HG02642 (cell line): ENCODE data around the gene GRID1.

Experiments used
- ATAC-seq: cut with Tn5 transposase; IDR thresholded peaks from one replicate; pipeline ENCODE4 v1.9.1; 2021; ENCODE audit warnings: mild to moderate bottlenecking; ENCODE audit not compliant: unreplicated experiment, poor library complexity

GRID1 gene

DNA sequence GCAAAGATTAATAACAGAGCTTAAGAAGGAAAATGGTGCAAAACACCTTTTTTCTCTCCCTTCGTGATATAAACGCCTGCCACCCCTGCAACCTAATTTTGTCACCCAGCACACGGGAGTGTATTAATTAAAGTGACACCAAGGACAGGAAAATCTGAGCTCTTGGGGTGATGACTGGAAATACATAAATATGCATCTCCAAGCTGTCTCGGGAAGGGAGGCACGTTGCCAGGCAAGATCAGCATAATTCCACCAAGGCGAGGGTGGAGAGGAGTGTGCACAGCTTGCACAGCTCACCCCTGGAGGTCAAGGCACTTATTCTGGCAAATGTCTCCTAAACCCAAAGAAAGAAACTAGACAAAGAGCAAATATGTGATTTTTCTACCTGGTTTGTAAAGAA is 700.9 kb downstream of the GRID1 start:
- ATAC-seq = no peak

DNA sequence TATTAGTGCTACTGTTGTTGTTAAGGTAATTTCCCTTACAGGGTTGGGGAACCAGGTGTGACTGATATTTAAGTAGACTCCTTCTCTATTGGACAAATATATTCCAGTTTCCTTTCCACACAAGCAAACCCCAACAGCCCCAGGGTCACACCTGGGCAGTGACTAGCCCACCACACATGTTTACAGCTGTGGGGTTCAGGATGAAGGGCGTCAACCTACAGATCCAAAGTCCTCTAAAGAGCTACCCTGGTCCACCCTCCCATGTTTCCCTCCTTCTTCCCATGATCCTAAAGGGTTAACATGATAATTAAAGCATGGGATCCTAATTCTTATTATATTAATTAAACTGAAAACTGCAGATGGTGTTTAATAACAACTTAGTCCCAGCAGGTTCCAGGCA is 701.5 kb downstream of the GRID1 start:
- no peak for ATAC-seq

DNA sequence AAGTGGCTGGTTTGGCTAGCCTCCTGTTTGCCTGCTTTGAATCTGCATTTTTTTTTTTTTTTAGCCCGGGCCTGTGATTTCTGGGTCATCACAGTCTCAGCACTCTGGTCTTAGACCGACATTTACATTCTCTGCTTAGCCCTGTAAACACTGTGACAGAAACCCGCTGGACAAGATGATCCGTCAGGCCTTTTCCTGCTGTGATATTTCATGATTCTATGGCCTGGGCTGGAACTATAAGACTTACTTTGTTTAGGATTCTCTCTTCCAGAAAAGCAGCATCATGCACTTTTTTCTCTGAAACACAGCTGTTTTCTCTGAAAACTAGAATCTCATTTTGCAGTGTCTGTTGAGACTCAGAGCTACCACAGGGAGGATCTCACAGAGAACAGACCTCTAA is 705.5 kb downstream of the GRID1 start:
- ATAC-seq = no peak

DNA sequence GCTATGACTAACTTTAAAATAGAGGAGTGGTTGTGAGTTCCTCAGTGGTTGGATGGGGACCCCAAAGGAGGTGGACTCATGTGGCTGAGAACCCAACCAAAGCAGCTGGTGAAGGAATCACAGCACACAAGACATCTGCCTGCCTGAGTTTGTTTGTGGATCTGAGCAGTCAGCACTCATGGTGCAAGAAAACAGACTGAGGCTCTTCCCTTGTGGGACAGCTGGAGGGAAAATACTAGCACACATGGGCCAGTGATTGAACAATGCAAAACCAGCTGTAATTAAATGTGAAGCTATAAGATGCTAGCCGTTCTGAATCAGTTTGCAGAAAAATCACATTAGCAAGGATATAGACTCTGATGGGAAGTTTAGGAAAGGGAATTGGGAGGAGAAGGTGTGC is 707.3 kb downstream of the GRID1 start:
- ATAC-seq = no peak

DNA sequence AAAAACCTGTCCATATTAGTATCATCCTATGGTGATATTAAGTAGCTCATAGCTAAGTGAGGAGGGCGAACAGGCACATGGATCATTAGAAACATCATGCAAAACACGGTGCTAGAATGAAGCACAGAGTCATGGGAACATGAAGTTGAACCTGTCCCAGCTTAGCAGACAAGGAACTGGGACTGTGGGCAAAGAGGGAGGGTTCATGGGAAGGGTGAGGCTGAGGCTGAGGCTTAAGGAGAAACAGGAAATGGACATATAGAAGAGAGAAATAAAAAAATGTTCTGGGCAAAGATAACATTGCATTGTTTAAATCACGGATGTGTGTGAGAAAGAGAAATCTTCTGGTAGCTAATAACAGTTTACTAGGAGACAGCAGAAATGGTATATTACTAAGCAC is 708.1 kb downstream of the GRID1 start:
- no peak for ATAC-seq

DNA sequence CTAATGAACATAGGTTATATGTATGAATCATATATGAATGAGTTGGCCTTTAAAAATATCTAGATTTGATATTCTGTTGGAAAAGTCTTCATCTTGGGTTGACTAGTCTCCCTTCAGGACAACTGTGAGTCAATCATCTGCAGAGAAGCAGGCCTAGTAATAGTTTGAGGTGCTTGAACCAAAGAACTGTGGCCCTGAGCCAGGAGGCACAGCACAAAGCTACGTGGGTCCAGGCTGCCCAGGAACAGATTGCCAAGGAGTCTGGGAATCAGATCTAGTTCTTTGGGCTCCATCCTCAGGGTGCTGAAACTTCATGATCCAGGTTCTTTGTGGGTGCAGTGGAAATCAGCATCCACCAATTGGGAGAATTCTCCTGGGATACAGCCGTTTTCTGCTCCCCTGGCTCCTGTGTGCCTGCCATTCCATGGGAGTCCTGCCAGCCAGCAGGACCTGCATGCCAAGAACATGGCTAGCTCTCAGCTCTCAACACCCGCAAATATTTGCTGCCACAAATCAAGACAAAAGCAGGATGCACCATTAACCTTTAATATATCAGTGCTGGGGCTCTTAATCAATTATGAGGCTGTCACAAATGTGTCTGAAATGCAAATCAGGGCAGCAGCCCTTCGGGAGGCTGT is 709.0 kb downstream of the GRID1 start:
- no peak for ATAC-seq

DNA sequence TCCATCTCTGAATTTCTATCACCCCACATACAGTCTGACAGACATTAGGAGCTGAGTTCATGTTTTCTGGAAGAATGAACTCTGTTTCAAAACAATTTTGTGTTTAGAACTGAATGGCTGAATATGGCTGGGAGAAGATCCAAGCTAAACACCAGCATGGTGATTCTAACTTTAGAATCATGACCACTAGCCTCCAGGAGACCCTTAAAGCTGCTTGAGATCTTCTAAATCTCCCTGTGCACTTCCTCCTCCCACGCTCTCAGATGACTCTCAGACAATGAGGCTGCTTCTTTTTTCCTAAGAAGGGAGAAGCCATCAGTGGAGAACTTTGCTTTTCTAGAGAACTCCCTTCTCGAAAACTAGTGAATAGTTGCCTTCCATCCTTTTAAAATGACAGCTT is 711.2 kb downstream of the GRID1 start:
- no peak for ATAC-seq

DNA sequence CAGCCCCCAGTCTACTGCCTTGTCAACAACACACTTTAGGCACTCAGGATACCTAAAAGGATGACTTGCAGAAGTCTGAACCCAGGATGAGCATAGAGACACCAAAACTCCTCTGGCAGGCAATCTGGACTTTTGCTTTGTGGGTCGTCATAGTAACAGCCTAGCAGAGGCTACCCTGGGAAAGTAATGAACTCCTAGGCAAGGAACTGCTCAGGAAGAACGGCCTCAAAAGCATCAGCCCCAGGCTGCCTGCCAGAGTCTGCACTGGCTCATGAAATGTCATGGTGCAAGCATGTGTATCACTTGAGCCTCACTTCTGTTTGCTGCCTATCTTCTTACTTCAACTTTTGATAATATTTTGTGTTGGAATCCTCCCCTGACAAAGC is 715.1 kb downstream of the GRID1 start:
- no peak for ATAC-seq

DNA sequence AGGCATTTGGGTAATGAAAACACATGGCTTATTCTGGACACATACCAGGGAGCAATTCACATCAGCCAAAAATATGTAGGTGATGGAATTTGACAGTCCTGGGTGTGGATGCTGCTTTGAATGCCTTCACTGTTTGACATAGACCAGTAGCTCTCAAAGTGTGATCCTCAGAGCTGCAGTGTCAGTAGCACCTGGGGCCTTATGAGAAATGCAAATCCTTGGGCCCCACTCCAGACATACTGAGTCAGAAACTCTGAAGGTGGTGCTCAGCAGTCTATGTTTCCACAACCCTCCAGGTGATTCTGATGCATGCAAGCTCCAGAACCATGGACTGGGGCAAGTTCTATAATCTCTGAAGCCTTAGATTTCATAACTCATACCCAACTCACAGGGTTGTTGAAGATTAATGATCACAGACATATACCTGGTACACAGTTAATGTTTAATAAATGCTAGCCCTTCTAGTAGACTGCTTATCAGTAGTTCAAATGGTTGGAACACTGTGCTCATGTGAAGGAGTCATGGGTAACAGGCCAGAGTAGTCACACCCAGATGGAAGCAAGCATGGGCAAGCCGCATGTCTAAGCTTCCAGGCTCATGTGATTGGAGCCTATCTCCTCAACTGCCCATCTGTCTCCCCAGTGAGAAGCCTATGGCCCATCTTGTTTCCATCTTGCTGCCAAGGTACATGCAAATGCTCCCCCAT is 715.7 kb downstream of the GRID1 start:
- ATAC-seq = no peak

DNA sequence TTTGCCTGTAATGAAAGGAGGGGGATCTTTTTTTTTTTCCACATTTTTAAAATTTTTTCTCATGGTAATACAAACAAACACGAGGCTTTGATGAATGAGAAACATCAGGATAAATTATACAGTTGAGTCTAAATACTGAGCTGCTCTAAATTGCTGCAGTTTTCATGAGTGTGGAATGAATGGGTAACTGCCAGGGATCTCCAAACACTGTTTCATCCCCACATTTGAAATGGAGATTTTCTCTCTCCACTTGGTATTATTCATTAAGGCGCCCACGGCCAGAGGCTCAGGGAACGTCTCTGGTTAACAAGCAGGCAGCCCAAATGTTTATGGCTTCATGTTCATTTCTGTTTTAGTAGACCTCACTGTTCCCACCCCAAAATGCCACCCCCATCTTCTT is 717.1 kb downstream of the GRID1 start:
- ATAC-seq = no peak

DNA sequence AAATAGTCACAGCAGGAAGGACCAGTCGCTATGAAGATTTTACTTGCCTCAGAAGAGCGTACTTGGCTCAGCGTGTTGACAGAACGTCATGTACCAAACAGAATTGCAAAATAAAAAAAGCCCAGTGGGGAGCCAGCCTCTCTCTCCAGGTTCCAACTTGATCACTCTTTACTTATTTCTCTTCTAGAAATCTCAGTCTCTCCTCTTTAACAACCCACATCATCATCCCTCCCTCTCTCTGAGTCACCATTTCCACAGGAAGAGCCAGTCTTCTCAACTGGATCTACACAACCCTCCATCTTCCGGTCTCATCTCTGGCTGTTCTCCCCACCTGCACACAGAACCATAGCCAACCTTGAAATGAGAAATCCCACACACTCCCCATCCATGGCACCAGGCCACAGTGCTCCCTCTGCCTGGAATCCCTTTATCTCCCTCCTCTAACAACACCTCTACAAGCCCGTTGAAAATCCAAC is 718.3 kb downstream of the GRID1 start:
- no peak for ATAC-seq

DNA sequence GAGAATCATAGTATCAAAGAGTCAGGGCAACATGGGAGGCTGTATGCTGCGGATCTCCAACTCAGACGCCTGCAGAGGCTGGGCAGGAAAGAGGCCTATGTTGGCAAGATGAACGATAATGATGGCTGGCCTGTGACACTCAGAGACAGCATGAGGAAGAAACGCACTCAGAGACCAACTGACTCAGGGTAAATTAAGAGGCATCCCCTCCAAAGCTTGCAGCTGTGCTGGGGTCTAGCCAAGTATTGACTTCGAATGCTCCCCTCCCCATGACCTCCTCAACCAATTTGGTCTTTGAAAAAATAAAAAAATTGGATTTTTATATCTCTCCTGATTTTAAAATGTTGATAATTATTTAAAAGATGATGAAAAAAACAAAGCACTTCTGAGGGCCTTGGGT is 718.9 kb downstream of the GRID1 start:
- no peak for ATAC-seq

DNA sequence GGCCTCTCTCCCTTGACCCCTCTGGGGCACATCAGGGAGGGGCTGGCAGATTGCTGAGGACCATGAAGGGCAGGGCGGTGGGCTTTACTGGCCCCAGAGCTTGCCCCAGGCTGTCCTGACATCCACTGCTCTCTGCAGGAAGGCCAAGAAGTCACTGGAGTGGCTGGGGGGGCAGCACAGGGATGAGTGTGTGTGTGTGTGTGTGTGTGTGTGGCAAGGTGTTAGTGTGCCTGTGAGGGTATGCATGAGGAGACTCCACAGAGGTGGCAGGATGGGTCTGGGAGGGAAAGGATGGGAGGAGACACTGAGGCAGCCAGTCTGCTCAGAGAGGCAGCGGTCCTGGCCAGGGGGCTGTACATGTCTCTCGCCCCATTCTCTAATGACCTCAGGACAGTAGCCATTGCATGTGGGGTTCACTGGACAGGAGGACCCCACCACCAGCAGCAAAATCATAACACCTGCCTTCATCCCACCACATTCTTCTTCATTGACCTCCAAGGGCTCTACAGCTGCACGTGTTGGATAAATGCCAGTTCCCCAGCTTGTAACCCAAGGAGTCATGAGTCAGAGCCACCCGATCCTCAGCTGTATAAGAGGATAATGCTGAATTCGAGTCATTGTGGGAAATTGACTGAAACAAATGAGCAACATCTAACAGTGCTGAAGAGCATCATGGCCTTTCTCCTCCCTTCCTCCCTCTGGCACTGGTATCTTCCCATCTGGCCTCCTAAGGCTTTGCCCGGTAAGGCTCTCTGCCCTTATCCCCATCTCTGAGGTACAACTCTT is 720.5 kb downstream of the GRID1 start:
- no peak for ATAC-seq

DNA sequence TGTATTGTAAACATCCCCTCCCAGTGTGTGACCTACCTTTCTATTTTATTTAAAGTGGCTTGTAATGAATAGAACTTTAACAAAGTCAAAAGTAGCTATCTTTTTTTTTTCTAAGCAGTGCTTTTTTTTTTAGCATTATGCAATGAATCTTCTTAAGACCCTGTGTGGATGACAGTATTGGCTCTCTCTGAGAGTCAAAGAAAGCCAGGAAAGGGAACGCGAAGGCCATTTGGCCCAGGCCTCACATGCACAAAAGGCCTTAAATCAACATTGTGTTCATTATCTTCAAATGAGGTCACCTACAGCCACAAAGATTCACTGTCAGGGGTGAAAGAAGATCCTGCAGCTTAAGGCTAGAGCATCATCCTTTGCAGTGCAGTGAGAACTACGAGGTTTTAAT is 721.5 kb downstream of the GRID1 start:
- no peak for ATAC-seq

DNA sequence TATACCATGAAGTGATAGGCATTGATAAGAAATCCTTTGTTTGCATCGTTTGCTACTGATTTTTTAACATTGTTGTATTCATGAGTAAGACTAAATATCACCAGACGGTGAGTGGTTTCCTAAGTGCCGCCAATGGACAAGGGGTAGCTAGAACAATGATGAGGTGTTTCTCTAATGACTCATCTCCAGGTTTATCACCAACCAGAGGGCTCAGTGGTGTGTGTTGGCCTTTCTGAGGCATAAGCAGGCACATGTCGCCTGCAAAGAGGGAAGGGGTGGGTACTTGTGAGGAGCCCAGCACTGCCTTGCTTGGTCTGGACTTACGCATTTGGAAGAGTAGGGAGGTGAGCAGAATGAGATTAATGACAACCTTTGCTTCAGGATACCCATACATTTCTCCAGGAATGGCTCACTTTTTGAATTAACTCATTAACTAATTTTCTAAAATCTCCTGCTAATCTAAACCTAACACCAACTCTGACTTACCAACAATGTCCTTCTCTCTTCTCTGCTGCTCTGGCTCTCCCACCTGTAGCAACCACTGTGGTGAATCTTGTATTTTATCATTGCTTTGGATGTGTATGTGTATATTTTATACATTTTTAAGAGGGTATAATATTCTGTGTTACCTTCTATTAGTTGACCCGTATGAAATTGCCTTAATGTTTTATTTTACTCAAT is 722.6 kb downstream of the GRID1 start:
- ATAC-seq = no peak

DNA sequence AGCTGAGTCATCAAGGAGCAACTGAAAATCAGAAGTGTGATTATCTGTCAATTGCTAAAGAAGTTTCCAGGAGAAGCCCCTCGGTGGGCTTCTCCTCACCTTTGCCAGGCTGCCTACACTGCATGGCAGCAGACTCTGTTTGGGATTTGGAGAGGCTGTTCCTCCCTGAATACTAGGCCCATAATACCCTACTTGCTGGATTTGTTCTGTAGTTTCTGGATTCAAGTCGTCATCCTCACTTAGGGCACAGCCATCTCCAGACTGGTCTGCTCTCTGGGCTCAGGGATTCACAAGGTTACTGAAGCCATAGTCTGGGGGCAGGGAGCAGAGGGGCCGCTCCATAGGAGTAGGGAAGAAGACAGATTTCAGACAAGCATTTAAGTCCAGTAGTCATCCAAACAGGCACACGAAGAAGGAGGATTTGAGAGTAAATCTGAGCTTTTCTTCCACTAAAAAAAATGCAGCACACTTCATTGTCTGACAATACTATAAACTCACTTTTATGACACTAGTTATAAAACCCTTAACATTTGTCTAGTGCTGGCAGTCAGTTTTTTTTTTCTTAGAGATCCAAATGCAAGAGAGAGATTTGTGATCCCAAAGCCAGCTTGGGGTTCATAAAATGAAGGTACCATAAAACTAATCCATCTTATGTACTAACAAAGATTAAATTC is 723.3 kb downstream of the GRID1 start:
- ATAC-seq = no peak

DNA sequence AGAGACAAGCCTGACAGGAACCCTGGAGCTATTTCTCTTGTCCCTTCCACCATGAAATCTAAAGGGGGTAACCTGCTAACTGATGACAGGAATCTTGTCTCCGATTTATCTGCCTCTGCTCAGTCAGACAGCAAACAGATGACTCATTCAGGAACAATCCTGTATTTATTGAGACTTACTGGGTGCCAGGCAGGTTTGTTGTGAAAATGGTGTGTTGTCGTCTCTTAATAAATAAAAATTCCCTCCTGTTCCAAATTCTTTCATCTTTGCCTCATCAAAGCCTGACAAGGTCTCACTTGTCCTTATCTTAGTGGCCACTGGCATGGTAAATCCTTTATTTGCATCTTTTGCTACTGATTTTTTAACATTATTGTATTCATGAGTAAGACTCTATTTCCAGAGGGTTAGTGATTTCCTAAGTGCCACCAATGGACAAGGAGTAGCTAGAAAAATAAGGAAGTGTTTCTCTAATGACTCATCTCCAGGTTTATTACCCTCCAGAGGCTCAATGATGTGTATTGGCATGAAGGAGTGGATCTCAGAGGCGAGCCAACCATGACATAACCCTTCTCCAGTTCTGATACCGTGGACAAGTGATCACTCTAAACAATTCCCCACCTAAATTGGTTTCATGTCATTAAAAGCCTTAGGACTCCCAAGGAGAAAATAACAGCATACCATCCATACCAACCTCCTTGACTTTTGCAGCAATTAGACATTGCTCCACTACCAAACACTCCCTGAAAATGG is 724.0 kb downstream of the GRID1 start:
- ATAC-seq = no peak

DNA sequence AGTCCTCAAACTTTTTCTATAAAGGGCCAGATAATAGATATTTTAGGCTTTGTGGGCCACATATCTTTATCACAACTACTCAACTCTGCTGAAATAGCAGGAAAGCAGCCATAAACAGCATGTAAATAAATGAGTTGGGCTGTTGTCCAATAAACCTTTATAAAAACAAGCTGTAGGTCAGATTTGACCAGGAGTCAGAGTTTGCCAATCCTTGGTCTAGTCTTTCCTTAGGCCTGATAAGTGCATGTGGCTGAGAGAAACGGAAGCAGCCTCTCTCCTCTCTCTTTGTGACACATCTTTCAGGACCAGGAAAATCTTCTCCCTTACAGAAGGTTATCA is 724.5 kb downstream of the GRID1 start:
- ATAC-seq = no peak

DNA sequence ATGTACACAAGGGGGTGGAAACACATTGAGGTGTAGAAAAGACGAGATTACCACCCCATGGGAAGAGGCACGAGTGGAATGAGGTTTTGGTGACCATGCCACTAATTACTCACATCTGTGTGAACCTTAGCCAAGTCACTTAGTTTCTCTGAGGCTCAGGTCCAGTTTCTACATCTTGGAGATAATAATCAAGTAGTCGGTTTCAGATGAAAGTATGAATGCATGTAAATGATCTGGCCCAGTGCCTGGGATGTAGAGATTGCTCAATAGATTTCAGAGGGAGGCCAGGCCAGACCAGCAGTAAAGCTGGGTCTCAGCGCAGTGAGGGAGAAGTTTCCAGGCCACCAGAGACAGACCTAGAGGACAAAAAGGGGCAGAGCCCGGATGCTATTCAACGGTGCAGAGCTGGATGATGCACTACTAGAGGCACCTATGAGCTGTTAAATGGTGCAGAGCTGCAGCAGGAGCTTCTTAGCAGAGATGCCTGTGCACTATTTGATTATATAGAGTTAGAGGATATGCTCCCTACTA is 725.1 kb downstream of the GRID1 start:
- ATAC-seq = no peak

DNA sequence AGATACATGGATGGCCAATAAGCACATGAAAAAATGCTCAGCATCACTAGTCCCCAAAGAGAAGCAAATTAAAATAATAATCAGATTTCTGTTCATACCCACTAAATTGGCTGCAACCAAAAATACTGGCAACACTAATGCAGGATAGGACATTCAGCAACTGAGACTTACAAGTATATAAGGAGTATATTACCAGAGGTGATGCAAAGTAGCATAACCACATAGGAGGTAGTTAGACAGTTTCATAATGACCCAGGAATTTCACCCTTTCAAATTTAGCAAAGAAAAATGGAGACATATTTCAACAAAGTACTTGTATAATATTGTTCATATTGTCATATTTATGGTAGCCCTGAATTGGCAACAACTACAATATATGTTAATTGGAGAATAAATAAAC is 727.8 kb downstream of the GRID1 start:
- no peak for ATAC-seq
